GM19025 (cell line): Measurements from ENCODE around the gene CCT8.
A peak's percentile ranks its signal among the peaks of the same experiment; 100 is the strongest.
"Not testable (repeated sequence)": the region's sequence is repeated elsewhere in the genome, so short reads cannot be mapped to it uniquely, and the experiment has no call there.

Experiments
- ATAC-seq: cut with Tn5 transposase; IDR thresholded peaks from one replicate; pipeline ENCODE4 v1.9.1; 2021; ENCODE audit warnings: mild to moderate bottlenecking, low read depth, moderate library complexity; ENCODE audit not compliant: unreplicated experiment

The CCT8 gene

DNA sequence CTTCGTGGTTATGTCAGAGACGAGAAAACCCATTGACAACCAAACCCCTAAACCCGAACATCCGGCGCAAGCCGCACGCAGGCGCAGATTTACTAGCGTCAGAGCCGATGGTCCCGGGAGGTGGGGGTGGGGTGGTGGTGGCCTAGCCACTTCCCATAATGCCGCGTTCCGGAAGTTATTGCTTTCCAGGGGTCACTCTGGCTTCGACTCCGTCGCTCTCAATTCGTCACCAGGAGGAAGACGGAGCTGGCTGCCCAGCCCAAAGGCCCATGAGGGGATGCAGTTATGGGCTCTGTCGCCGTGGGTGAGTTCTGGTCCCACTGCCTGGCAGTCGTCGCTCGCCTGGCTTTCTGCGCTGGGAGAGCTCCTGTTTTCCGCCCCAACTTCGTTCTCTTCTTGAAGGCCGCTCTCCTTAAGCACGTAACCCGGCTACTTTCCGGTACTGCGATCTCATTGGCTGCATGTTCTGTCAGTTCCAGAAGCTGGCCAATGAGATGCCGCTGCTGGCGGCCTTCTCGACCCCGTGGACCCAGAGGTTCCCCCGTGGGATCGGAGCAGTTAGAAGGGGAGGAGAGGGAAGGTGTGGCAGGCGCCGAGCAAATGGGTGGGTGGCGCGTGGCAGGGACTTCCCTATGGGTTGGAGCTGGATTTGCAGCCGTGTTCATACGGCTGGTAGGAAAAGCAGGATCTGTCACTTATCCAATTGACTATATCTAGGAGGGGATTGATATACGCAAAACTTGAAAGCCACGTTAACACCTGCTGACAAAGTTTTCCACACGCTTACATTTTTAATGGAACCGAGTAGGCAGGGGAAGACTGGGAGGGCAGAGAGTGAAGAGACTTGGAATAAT is 48.7 kb downstream of the CCT8 start, which contains the start of gene USP16:
Gene USP16 (plus strand): TSS at position 195 of the 854 bp plus-strand sequence. CDS start 3,246 bp downstream, outside the sequence.
- peak; percentile 96 for ATAC-seq

GRCh38 chr21:29022166-29022565 is 51.3 kb downstream of the CCT8 start:
- no peak for ATAC-seq

DNA sequence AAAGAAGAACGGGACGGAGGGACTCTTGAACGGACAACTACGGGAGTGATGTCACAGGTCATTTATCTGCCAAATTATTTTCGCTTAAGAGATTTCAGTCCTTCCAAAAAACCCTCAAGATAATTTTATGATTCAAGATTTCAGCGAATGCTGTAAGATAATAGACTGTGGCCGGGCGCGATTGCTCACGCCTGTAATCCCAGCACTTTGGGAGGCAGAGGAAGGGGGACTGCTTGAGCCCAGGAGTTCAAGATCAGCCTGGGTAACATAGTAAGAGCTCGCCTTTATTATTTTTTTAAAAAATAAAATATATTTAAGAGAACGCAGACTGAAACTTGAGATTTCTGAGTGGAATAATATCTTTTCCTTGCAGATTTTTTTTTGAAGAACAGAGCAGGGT is 54.9 kb downstream of the CCT8 start:
- ATAC-seq: peak; percentile 7

GRCh38 chr21:29017639-29018237 is 55.7 kb downstream of the CCT8 start:
- no peak for ATAC-seq

DNA sequence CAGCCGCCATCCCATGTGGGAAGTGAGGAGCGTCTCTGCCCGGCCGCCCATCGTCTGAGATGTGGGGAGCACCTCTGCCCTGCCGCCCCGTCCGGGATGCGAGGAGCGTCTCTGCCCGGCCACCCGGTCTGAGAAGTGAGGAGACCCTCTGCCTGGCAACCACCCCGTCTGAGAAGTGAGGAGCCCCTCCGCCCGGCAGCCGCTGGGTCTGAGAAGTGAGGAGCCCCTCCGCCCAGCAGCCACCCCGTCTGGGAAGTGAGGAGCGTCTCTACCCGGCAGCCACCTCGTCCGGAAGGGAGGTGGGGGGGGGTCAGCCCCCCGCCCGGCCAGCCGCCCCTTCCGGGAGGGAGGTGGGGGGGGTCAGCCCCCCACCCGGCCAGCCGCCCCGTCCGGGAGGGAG is 62.2 kb downstream of the CCT8 start:
- ATAC-seq: not testable (repeated sequence)

DNA sequence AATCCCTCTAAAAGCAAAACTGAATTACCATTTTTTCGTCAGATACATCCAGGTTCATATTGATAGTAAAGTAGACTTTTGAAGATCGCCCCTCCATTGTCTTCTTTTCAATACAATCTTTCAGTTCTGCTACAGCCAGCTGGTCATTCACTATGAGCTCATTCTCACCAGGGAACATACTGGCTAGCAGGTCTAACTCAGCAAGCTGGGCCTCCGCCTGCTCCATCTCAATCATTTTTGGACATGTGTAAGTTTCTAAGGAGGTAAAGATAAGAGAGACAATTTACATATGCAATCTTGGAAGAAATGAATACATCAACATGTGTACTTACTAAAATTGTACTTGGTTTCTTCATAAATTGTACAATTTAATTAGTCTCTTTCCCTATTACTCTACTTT is 65.1 kb downstream of the CCT8 start:
- no peak for ATAC-seq

DNA sequence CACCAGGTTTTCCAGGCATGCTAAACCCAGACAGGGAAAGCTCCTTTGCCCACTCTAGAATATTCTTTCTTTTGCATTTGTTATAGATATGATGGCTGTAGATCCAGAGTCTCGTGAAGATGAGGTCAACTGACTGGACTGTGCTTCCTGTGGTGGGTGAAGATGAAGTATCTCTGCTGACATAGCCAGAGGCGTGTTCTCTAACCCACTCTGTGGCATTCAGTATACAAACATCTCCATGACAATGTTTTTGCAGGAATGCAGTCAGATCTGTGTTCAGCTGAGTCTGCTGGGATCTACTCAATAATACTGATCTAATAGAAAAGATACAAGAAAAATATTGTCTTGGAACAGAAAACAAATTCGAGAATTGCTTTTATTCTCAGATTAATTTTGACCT is 65.6 kb downstream of the CCT8 start:
- ATAC-seq: no peak

- ATAC-seq: no peak
Measured at GRCh38 chr21:29007135-29007534, 66.3 kb downstream of the CCT8 start.
